HG03439 (cell line): ENCODE data around the gene SERTM2.

Experiments used
- ATAC-seq: cut with Tn5 transposase; IDR thresholded peaks from one replicate; pipeline ENCODE4 v1.9.1; 2021; ENCODE audit warnings: mild to moderate bottlenecking, moderate library complexity; ENCODE audit not compliant: unreplicated experiment

Gene SERTM2

GRCh38 chrX:111555406-111555958, 44.0 kb downstream of the SERTM2 start:
- ATAC-seq, result no peak

GRCh38 chrX:111560801-111561200, 49.4 kb downstream of the SERTM2 start:
- no peak for ATAC-seq

GRCh38 chrX:111561851-111562250, 50.4 kb downstream of the SERTM2 start:
- ATAC-seq, result no peak

- no peak for ATAC-seq
Observed at GRCh38 chrX:111567542-111568255, 56.3 kb downstream of the SERTM2 start.

- no peak for ATAC-seq
Observed at GRCh38 chrX:111568354-111568753, 56.9 kb downstream of the SERTM2 start.

GRCh38 chrX:111568817-111569216, 57.4 kb downstream of the SERTM2 start:
- no peak for ATAC-seq
